ENCODE results near the gene MACROD2. TPM values are rescaled to one million over a fixed set of nuclear protein-coding genes. Genes with fewer than 3 reads are reported as not detected.
"Not testable (repeated sequence)": the region's sequence is repeated elsewhere in the genome, so short reads cannot be mapped to it uniquely, and the experiment has no call there.

MACROD2 gene
- total RNA-seq, 1 experiment from 2014 or later, result 1.5 TPM

DNA sequence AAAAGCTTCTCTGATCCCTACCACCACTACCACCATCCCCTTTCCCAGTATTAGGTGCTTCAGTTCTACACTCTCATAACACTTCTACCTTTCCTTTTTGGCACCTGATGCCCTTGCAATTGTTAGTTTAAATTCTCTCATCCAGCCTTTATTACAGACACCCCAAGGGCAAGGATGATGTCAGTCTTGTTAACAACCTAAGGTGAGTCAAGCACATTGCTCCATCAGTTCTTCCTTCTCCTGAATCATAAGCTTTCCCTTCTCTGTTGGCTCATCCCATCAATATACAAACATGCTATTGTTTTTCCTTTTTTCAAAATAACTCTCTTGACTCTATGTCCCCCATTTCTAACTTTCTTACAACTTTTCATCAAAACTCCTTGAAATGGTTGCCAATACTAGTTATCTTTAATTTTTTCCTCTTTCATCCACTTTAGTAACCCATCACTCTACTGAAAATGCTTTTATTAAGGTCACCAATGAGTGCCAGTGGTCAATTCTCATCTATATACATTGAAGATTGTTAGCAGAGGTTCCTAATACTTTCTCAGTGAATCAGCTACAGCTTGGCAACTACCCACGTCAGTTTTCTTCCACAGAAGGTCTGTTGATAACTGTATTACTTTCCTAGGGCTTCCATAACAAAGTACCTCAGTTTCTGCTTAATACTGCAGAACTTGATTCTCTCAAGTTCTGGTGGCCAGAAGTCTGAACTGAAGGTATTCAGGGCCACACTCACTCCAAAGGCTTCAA lies 439.2 kb downstream of the MACROD2 start:
- H3K36me3 ChIP-seq (replicated peaks; ENCODE audit: control insufficient read depth, insufficient read depth, low read length), result no peaks in the 10 kb centered on the region

DNA sequence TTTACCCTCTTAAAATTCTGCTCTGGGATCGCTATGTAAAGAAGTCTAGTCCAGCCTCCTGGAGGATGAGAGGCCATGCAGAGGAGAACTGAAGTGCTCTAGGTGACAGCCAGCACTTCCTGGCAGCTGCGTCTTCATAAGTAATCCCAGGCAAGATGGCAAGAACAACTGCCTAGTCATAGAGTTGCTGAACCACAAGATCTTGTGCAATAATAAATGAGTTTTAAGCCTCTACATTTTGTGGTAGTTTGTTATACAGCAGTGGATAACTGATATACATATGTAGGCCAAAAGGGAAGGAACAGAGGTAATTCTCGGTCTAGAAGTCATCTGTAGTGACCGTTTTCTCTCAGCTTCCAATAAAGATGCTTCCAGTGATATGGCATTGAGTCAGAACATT lies 445.9 kb downstream of the MACROD2 start:
- Histone ChIP-seq H3K4me3 (ENCODE audit: insufficient read depth, low read depth, low read length) (no peak overlapping the region), H3K27me3 (ENCODE audit: control insufficient read depth, insufficient read depth, low read length) (no peaks in the 10 kb centered on the region), H3K36me3 (replicated peaks; ENCODE audit: control insufficient read depth, insufficient read depth, low read length) (no peaks in the 10 kb centered on the region)
- DNase-seq, result no peak

More for the DNA sequence above, 439.2 kb downstream of the MACROD2 start:
- Histone ChIP-seq H3K27me3 (ENCODE audit: control insufficient read depth, insufficient read depth, low read length) (no peaks in the 10 kb centered on the region), H3K4me3 (ENCODE audit: insufficient read depth, low read depth, low read length) (no peak overlapping the region)
- no peak for DNase-seq

DNA sequence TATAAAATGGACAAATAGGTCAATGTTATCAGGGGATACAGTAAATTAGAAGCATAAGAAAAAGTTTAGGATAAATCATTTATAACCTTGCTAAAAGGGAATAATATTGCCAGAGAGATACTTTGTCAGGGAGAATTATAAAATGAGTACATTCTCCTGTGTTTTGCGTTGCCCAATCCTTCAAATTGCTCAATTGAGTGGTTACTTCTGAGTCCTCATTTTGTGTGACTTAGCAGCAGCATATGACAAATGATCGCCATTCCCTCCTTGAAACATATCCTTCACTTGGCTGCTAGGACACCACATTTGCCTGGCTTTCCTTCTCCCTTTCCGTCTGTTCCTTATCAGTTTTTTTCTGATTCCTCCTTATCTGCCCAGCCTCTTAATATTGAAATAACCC lies 448.8 kb downstream of the MACROD2 start:
- no peaks in the 10 kb centered on the region for H3K36me3 ChIP-seq (replicated peaks; ENCODE audit: control insufficient read depth, insufficient read depth, low read length)
- H3K27me3 ChIP-seq (ENCODE audit: control insufficient read depth, insufficient read depth, low read length), result no peaks in the 10 kb centered on the region
- H3K4me3 ChIP-seq (ENCODE audit: insufficient read depth, low read depth, low read length), result no peak overlapping the region
- DNase-seq, result no peak

- Histone ChIP-seq H3K36me3 (replicated peaks; ENCODE audit: control insufficient read depth, insufficient read depth, low read length) (no peaks in the 10 kb centered on the region), H3K27me3 (ENCODE audit: control insufficient read depth, insufficient read depth, low read length) (no peaks in the 10 kb centered on the region), H3K4me3 (ENCODE audit: insufficient read depth, low read depth, low read length) (no peak overlapping the region)
- DNase-seq, result no peak
Measured at GRCh38 chr20:14445310-14445709, 450.0 kb downstream of the MACROD2 start.

DNA sequence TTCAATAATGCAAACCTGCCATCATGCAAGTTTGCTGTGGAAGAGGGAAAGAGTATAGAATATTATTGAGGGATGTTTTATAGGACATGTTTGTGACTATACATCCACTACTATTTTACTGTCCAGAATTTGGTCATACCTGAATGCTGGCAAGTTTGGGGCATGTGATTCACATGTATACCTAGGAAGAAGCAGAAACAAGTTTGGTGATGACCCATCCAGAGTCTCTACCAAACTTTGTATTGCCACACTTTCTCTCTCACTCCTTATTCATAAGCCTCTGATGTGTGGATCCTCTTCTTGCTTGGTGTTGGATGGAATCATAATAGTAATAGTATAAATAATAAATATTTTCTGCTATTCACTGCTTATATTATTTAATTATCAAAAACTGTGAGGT lies 450.6 kb downstream of the MACROD2 start:
- no peak overlapping the region for H3K4me3 ChIP-seq (ENCODE audit: insufficient read depth, low read depth, low read length)
- DNase-seq, result no peak
- H3K36me3 ChIP-seq (replicated peaks; ENCODE audit: control insufficient read depth, insufficient read depth, low read length), result no peaks in the 10 kb centered on the region
- H3K27me3 ChIP-seq (ENCODE audit: control insufficient read depth, insufficient read depth, low read length), result no peaks in the 10 kb centered on the region

DNA sequence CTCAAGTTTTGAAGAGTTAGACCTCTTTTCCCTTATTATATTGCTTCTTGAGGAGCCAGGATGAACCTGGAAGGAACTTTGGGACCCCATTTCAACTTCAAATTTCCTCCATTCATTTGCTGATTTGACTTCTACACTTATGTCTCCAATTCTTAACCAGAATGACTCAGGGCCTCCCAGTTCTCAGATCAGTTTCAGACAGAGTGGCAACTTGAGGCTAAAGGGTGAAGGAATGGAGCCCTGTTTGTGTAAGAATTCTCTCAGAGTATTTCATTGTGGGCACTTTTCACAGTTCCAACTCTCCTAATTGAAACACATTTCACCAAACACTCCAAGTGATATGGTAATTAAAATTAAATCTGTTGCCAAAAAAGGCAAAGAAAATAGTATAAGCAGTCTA lies 451.1 kb downstream of the MACROD2 start:
- Histone ChIP-seq H3K36me3 (replicated peaks; ENCODE audit: control insufficient read depth, insufficient read depth, low read length) (no peaks in the 10 kb centered on the region), H3K4me3 (ENCODE audit: insufficient read depth, low read depth, low read length) (no peak overlapping the region), H3K27me3 (ENCODE audit: control insufficient read depth, insufficient read depth, low read length) (no peaks in the 10 kb centered on the region)
- no peak for DNase-seq

- no peak for DNase-seq
- H3K4me3 ChIP-seq (ENCODE audit: insufficient read depth, low read depth, low read length), result no peak overlapping the region
- no peaks in the 10 kb centered on the region for H3K27me3 ChIP-seq (ENCODE audit: control insufficient read depth, insufficient read depth, low read length)
- no peaks in the 10 kb centered on the region for H3K36me3 ChIP-seq (replicated peaks; ENCODE audit: control insufficient read depth, insufficient read depth, low read length)
Measured at GRCh38 chr20:14449323-14449722, 454.0 kb downstream of the MACROD2 start.

- no peaks in the 10 kb centered on the region for H3K27me3 ChIP-seq (ENCODE audit: control insufficient read depth, insufficient read depth, low read length)
Measured at GRCh38 chr20:14450256-14450655, 454.9 kb downstream of the MACROD2 start.

DNA sequence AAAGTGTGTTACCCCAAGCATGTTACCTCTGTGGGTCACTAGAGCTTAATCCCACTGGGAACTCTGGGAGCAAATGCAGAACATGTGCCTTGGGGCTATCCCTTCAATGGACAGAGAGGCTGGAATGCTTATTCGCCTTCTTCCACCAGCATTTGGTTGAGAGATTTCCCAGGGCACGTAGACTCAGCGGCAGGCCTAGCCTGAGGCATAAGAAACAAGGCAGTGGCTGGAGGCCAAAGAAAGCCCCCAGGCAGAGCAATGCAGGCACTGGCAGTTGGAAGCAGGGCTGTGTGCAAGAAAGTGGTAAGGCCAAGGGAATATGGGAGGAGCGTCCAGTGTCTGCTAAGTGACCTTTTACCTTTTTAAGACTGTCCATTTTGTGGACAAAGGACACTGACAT lies 456.1 kb downstream of the MACROD2 start:
- no peaks in the 10 kb centered on the region for H3K27me3 ChIP-seq (ENCODE audit: control insufficient read depth, insufficient read depth, low read length)
- H3K36me3 ChIP-seq (replicated peaks; ENCODE audit: control insufficient read depth, insufficient read depth, low read length), result no peaks in the 10 kb centered on the region
- DNase-seq, result no peak

More at GRCh38 chr20:14450256-14450655, 454.9 kb downstream of the MACROD2 start:
- Histone ChIP-seq H3K36me3 (replicated peaks; ENCODE audit: control insufficient read depth, insufficient read depth, low read length) (no peaks in the 10 kb centered on the region), H3K4me3 (ENCODE audit: insufficient read depth, low read depth, low read length) (no peak overlapping the region)
- DNase-seq, result no peak

GRCh38 chr20:14453259-14453658 lies 457.9 kb downstream of the MACROD2 start:
- H3K4me3 ChIP-seq (ENCODE audit: insufficient read depth, low read depth, low read length), result no peak overlapping the region
- DNase-seq, result no peak
- no peaks in the 10 kb centered on the region for H3K27me3 ChIP-seq (ENCODE audit: control insufficient read depth, insufficient read depth, low read length)
- H3K36me3 ChIP-seq (replicated peaks; ENCODE audit: control insufficient read depth, insufficient read depth, low read length), result no peaks in the 10 kb centered on the region

More for the DNA sequence above, 456.1 kb downstream of the MACROD2 start:
- H3K4me3 ChIP-seq (ENCODE audit: insufficient read depth, low read depth, low read length), result no peak overlapping the region

DNA sequence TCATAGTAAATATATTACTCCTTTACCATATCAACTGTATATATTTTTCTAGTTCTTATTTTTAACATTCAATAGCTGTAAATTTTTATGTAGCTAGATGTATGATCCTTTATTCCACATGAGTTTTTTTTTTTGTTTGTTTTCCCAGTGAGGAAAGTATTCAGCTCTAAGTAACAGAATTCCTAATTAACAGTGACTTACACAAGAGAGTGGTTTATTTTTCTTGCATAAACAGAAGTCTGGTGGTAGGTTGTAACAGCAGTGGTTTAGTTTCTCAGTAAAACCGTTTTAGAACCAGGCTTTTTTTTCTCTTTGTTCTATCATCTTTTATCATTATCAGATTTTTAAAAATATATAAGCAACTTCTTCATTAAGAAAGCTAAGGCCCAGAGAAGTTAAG lies 459.0 kb downstream of the MACROD2 start:
- DNase-seq, result no peak
- Histone ChIP-seq H3K27me3 (ENCODE audit: control insufficient read depth, insufficient read depth, low read length) (no peaks in the 10 kb centered on the region), H3K36me3 (replicated peaks; ENCODE audit: control insufficient read depth, insufficient read depth, low read length) (no peaks in the 10 kb centered on the region), H3K4me3 (ENCODE audit: insufficient read depth, low read depth, low read length) (no peak overlapping the region)

- H3K36me3 ChIP-seq (replicated peaks; ENCODE audit: control insufficient read depth, insufficient read depth, low read length); H3K27me3 ChIP-seq (ENCODE audit: control insufficient read depth, insufficient read depth, low read length); DNase-seq: not testable (repeated sequence)
- peak overlapping the region; percentile 27; the same call in 1 of the 2 replicates for H3K4me3 ChIP-seq (ENCODE audit: insufficient read depth, low read depth, low read length)
Measured at GRCh38 chr20:14467104-14467827, 471.9 kb downstream of the MACROD2 start.

GRCh38 chr20:14470231-14470899 lies 475.0 kb downstream of the MACROD2 start:
- H3K36me3 ChIP-seq (replicated peaks; ENCODE audit: control insufficient read depth, insufficient read depth, low read length), result no peaks in the 10 kb centered on the region
- H3K4me3 ChIP-seq (ENCODE audit: insufficient read depth, low read depth, low read length), result no peak overlapping the region
- no peak for DNase-seq
- H3K27me3 ChIP-seq (ENCODE audit: control insufficient read depth, insufficient read depth, low read length), result no peaks in the 10 kb centered on the region; the same call in 1 of the 2 replicates

DNA sequence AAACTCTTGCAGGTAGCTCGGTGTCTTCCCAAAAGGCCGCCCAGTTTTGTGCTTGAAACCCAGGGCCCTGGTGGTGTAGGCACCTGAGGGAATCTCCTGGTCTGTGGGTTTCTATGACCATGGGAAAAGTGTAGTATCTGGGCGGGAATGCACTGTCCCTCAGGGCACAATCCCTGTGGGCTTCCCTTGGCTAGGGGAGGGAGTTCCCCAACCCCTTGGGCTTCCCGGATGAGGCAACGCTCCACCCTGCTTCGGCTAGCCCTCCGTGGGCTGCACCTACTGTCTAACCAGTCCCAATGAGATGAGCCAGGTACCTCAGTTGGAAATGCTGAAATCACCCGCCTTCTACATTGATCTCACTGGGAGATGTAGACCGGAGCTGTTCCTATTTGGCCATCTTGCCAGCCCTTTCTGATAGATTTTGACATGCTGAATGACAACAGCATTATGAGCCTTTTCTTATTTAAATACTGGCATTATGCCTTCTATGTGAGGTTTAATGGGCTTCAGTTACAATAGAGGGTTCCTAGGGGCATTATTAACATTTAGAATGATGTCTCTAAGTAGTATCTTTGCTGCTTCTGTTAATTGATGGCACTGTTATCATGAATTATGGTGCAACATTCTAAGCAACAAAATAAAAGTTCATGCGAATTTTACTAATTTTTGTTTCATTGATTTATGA lies 475.8 kb downstream of the MACROD2 start:
- DNase-seq, result no peak
- Histone ChIP-seq H3K4me3 (ENCODE audit: insufficient read depth, low read depth, low read length) (no peak overlapping the region), H3K36me3 (replicated peaks; ENCODE audit: control insufficient read depth, insufficient read depth, low read length) (no peaks in the 10 kb centered on the region), H3K27me3 (ENCODE audit: control insufficient read depth, insufficient read depth, low read length) (no peaks in the 10 kb centered on the region; the same call in 1 of the 2 replicates)

Measured in H7 (cell line).